Colonic mucosa (tissue), 4 donors: ENCODE results near the gene DOCK2. TPM values are rescaled to one million over a fixed set of nuclear protein-coding genes. Genes with fewer than 3 reads are reported as not detected.
"Not testable (repeated sequence)": the region's sequence is repeated elsewhere in the genome, so short reads cannot be mapped to it uniquely, and the experiment has no call there.

Source experiments
- DNase-seq: peaks from one replicate; pipeline ENCODE4 v3.0.0-alpha.2; 2020
- H3K27ac ChIP-seq: fragments of 200-600 bp; one replicate; pipeline ENCODE4 v1.8.0; 2021
- H3K27me3 ChIP-seq: fragments of 200-600 bp; one replicate; pipeline ENCODE4 v1.8.0; 2021
- H3K36me3 ChIP-seq: fragments of 200-600 bp; one replicate; pipeline ENCODE4 v1.8.0; 2021
- H3K4me1 ChIP-seq: fragments of 200-600 bp; one replicate; pipeline ENCODE4 v1.8.0; 2021; ENCODE audit warnings: mild to moderate bottlenecking
- H3K4me3 ChIP-seq: fragments of 200-600 bp; one replicate; pipeline ENCODE4 v1.8.0; 2021
- H3K9ac ChIP-seq, 2 donors: one replicate each; pipeline ENCODE4 v1.7.0; 2013; ENCODE audit warnings: control low read depth in 2 of 2, low read depth in 2 of 2, low read length in 2 of 2
- H3K9me3 ChIP-seq: fragments of 200-600 bp; one replicate; pipeline ENCODE4 v1.8.0; 2021
- CTCF ChIP-seq: fragments of 200-600 bp; IDR thresholded peaks from one replicate; pipeline ENCODE4 v1.8.0; 2022; ENCODE audit warnings: antibody characterized with exemption, mild to moderate bottlenecking
- intact Hi-C: fragments of 100-400 bp; cut with DNase I; formaldehyde crosslinking; loops from one replicate; pipeline ENCODE4 v1.14.1; 2022
- total RNA-seq, 2 donors: library from RNA; stranded (reverse); fragmentation: NEBNext Ultra II Directional in 1 of 2; extraction: Animal tissue kit (Norgen Biotek cat#: 25700) in 1 of 2; gene quantifications; one replicate each; pipeline ENCODE4 v1.2.1, GENCODE V29; 2021
- donor health status: healthy.
- donor health status: DM: no; HTN: no; CAD: no.
- donor health status: DM: no; HTN: no; CAD: no.

DOCK2 gene
- total RNA-seq, 2 donors from 2014 or later, result 4.8 to 6.0 TPM

- intact Hi-C loops, result no loop called here
- no peaks in the 10 kb centered on the region for H3K27me3 ChIP-seq
- DNase-seq, result no peak
- no peaks in the 10 kb centered on the region for H3K4me1 ChIP-seq
- no peak overlapping the region for H3K4me3 ChIP-seq
- H3K9ac ChIP-seq, result no peak overlapping the region
- H3K27ac ChIP-seq, result no peak overlapping the region
- no peak for TF ChIP-seq CTCF
- no peaks in the 10 kb centered on the region for H3K36me3 ChIP-seq
- H3K9me3 ChIP-seq, result no peaks in the 10 kb centered on the region
These were observed 169.0 kb downstream of the DOCK2 start for GRCh38 chr5:169805937-169806700.

GRCh38 chr5:169808118-169808581, 171.1 kb downstream of the DOCK2 start:
- Histone ChIP-seq H3K27ac (no peak overlapping the region), H3K9me3 (no peaks in the 10 kb centered on the region), H3K36me3 (no peaks in the 10 kb centered on the region), H3K4me1 (no peaks in the 10 kb centered on the region), H3K27me3 (no peaks in the 10 kb centered on the region), H3K4me3 (no peak overlapping the region), H3K9ac (no peak overlapping the region)
- TF ChIP-seq CTCF, result no peak
- intact Hi-C loops, result no loop called here
- no peak for DNase-seq

GRCh38 chr5:169808880-169809279, 171.8 kb downstream of the DOCK2 start:
- H3K9me3 ChIP-seq, intact Hi-C loops, DNase-seq, H3K27me3 ChIP-seq, H3K4me3 ChIP-seq, H3K4me1 ChIP-seq, H3K27ac ChIP-seq, H3K36me3 ChIP-seq, H3K9ac ChIP-seq: not testable (repeated sequence)

- Histone ChIP-seq H3K9me3 (no peaks in the 10 kb centered on the region), H3K27ac (no peak overlapping the region), H3K9ac (no peak overlapping the region), H3K27me3 (no peaks in the 10 kb centered on the region), H3K4me1 (no peaks in the 10 kb centered on the region), H3K36me3 (no peaks in the 10 kb centered on the region), H3K4me3 (no peak overlapping the region)
- intact Hi-C loops, result no loop called here
- DNase-seq, result no peak
- TF ChIP-seq CTCF, result no peak
These were observed 172.2 kb downstream of the DOCK2 start for GRCh38 chr5:169809281-169809680.

- H3K36me3 ChIP-seq, result no peaks in the 10 kb centered on the region
- no peaks in the 10 kb centered on the region for H3K9me3 ChIP-seq
- H3K9ac ChIP-seq, result no peak overlapping the region
- H3K27me3 ChIP-seq, result no peaks in the 10 kb centered on the region
- TF ChIP-seq CTCF, result no peak
- intact Hi-C loops, result no loop called here
- no peak for DNase-seq
- H3K4me3 ChIP-seq, result no peak overlapping the region
- no peak overlapping the region for H3K27ac ChIP-seq
- H3K4me1 ChIP-seq, result no peaks in the 10 kb centered on the region
These were observed 173.4 kb downstream of the DOCK2 start for GRCh38 chr5:169810524-169810923.

- TF ChIP-seq CTCF, result no peak
- intact Hi-C loops, result no loop called here
- Histone ChIP-seq H3K9me3 (no peaks in the 10 kb centered on the region), H3K4me3 (no peak overlapping the region), H3K4me1 (no peaks in the 10 kb centered on the region), H3K36me3 (no peaks in the 10 kb centered on the region), H3K27ac (no peak overlapping the region), H3K27me3 (no peaks in the 10 kb centered on the region), H3K9ac (no peak overlapping the region)
- no peak for DNase-seq
These were observed 173.9 kb downstream of the DOCK2 start for GRCh38 chr5:169811023-169811422.
